GM12878 (cell line): ENCODE data around the gene NAA10. TPM values are rescaled to one million over a fixed set of nuclear protein-coding genes. Genes with fewer than 3 reads are reported as not detected.
A peak's percentile ranks its signal among the peaks of the same experiment; 100 is the strongest.

Experiments used
- ATAC-seq: fragments of 200-7000 bp; cut with Tn5 transposase; 3 replicates; pipeline ENCODE4 v1.9.1; 2020; ENCODE audit warnings: mild to moderate bottlenecking, moderate library complexity
- BruUV-seq: library from RNA; stranded (reverse); fragments of 400-500 nt; replicated peaks from 2 replicates; lab custom pipeline; 2021; lab: Mats Ljungman, UMichigan
- CTCF ChIA-PET: fragments of 300-600 bp; sonication (Branson Sonifier 250); formaldehyde crosslinking; extraction: SDS; loops from one replicate; lab custom pipeline; 2021; ENCODE audit warnings: inconsistent platforms; lab: Yijun Ruan, JAX
- POLR2A ChIA-PET: fragments of 350-600 bp; formaldehyde crosslinking; extraction: SDS; loops from one replicate; lab custom pipeline; 2021; ENCODE audit warnings: inconsistent platforms; lab: Charles Lee
- RAD21 ChIA-PET: fragments of 300-600 bp; sonication (Branson Sonifier 250); formaldehyde crosslinking; loops from one replicate; lab custom pipeline; 2023; ENCODE audit warnings: antibody characterized with exemption; ENCODE audit not compliant: unreplicated experiment; lab: Charles Lee
- SMC1A ChIA-PET: fragments of 300-600 bp; sonication (Branson Sonifier 250); formaldehyde crosslinking; loops from one replicate; lab custom pipeline; 2023; ENCODE audit not compliant: unreplicated experiment, uncharacterized antibody; lab: Charles Lee
- DNase-seq: peaks from one replicate; pipeline ENCODE4 v3.0.0-alpha.2; 2011; ENCODE audit warnings: low read depth, low spot score
- FAIRE-seq: peaks from 3 replicates; lab custom pipeline; 2011; peaks lifted over from hg19 to GRCh38; lab: Jason Lieb, UNC
- H2AFZ ChIP-seq: 2 replicates; pipeline ENCODE4 v1.6.0; 2011; ENCODE audit warnings: low read depth, low read length, control low read depth; ENCODE audit not compliant: control insufficient read depth
- H3K27ac ChIP-seq: 2 replicates; pipeline ENCODE4 v1.5.1; 2011; ENCODE audit warnings: control low read depth; ENCODE audit not compliant: control insufficient read depth, insufficient read depth
- H3K27me3 ChIP-seq, 2 experiments: replicated peaks in 1 of 2; 2 replicates each; pipeline versions ENCODE4 v1.6.0 to v1.6.1; 2011; ENCODE audit warnings: low read length in 1 of 2; ENCODE audit not compliant: control insufficient read depth in 2 of 2, insufficient read depth in 2 of 2
- H3K36me3 ChIP-seq, 2 experiments: 2 replicates each; pipeline ENCODE4 v1.5.1; 2011; ENCODE audit warnings: low read length in 1 of 2; ENCODE audit not compliant: control insufficient read depth in 2 of 2, insufficient read depth in 2 of 2
- H3K4me1 ChIP-seq: 2 replicates; pipeline ENCODE4 v1.6.1; 2011; ENCODE audit warnings: mild to moderate bottlenecking, low read length, moderate library complexity, mixed read lengths; ENCODE audit not compliant: control insufficient read depth, insufficient read depth
- H3K4me2 ChIP-seq: 2 replicates; pipeline ENCODE4 v1.6.0; 2011; ENCODE audit warnings: control low read depth; ENCODE audit not compliant: control insufficient read depth, insufficient read depth
- H3K4me3 ChIP-seq: fragments of 200-600 bp; sonication (generic); 2 replicates; pipeline ENCODE4 v1.5.1; 2016
- H3K79me2 ChIP-seq: 2 replicates; pipeline ENCODE4 v1.6.0; 2011; ENCODE audit warnings: low read length; ENCODE audit not compliant: control insufficient read depth, insufficient read depth
- H3K9ac ChIP-seq: 2 replicates; pipeline ENCODE4 v1.8.0; 2011; ENCODE audit warnings: low read length, control low read depth, mixed read lengths; ENCODE audit not compliant: control insufficient read depth, insufficient read depth
- H3K9me3 ChIP-seq: replicated peaks from 3 replicates; pipeline ENCODE4 v1.5.1; 2011; ENCODE audit warnings: mild to moderate bottlenecking, low read length; ENCODE audit not compliant: control insufficient read depth, insufficient read depth
- H4K20me1 ChIP-seq: 2 replicates; pipeline ENCODE4 v1.6.0; 2011; ENCODE audit not compliant: control insufficient read depth, insufficient read depth
- E4F1 ChIP-seq: fragments of 450-650 bp; IDR thresholded peaks from 2 replicates; pipeline ENCODE4 v1.6.1; 2018; ENCODE audit warnings: borderline replicate concordance, mild to moderate bottlenecking; ENCODE audit not compliant: partially characterized antibody
- IRF3 ChIP-seq: fragments of 450-650 bp; IDR thresholded peaks from 2 replicates; pipeline ENCODE4 v1.6.1; 2014; ENCODE audit warnings: mild to moderate bottlenecking
- KDM1A ChIP-seq: fragments of 200-600 bp; sonication (generic); IDR thresholded peaks from 2 replicates; pipeline ENCODE4 v1.6.1; 2016; ENCODE audit warnings: borderline replicate concordance
- MYB ChIP-seq: fragments of 150-350 bp; IDR thresholded peaks from 2 replicates; pipeline ENCODE4 v1.6.1; 2014; ENCODE audit warnings: mild to moderate bottlenecking, low read depth, low read length, borderline replicate concordance
- NFIC ChIP-seq: IDR thresholded peaks from 2 replicates; pipeline ENCODE4 v1.6.1; 2012; ENCODE audit warnings: low read depth, mild to moderate bottlenecking, inconsistent platforms, low read length, moderate library complexity
- POLR2AphosphoS2 ChIP-seq: IDR thresholded peaks from 2 replicates; pipeline ENCODE4 v1.6.1; 2011; ENCODE audit warnings: low read depth, mild to moderate bottlenecking, low read length, improper control_type of control experiment, moderate library complexity
- POLR2AphosphoS5 ChIP-seq: IDR thresholded peaks from 2 replicates; pipeline ENCODE4 v1.6.1; 2011; ENCODE audit warnings: mild to moderate bottlenecking, low read length, inconsistent platforms
- SUPT20H ChIP-seq: IDR thresholded peaks from 2 replicates; pipeline ENCODE4 v1.6.1; 2011; ENCODE audit warnings: low read depth, mild to moderate bottlenecking, low read length, moderate library complexity, borderline replicate concordance; ENCODE audit not compliant: control insufficient read depth
- YBX1 ChIP-seq: fragments of 450-650 bp; IDR thresholded peaks from 2 replicates; pipeline ENCODE4 v1.6.1; 2016; ENCODE audit warnings: antibody characterized with exemption
- WGBS: methylation state at CpG from one replicate; pipeline ENCODE4 v1.1.6; 2016; ENCODE audit warnings: low lambda C conversion rate; ENCODE audit not compliant: insufficient replicate concordance, insufficient coverage; ENCODE audit errors: missing lambda C conversion rate; 5-methylcytosine and 5-hydroxymethylcytosine counted together
- in situ Hi-C: fragments of 300-500 bp; cut with MboI; formaldehyde crosslinking; loops from 9 replicates; pipeline ENCODE4 v1.14.3; 2018; ENCODE audit warnings: mixed read lengths
- intact Hi-C: fragments of 100-400 bp; cut with micrococcal nuclease; formaldehyde crosslinking; loops from one replicate; pipeline ENCODE4 v1.14.2; 2022; ENCODE audit not compliant: unreplicated experiment
- polyA plus RNA-seq, 11 experiments: library from polyadenylated mRNA; depleted of rRNA in 4 of 11; unstranded in 6 of 11; stranded (reverse) in 5 of 11; fragments of >200 nt; fragmentation: Nextera tagmentation in 4 of 11; fragmentation: Illumina TruSeq in 1 of 11; extraction: Ambion mirVana in 4 of 11; extraction: Trizol in 1 of 11; gene quantifications; 1 replicate in 1 of 11; 2 replicates in 10 of 11; pipeline versions ENCODE4 v1.2.1 to v1.2.3, GENCODE V29; 2011 to 2016; ENCODE audit warnings: inconsistent platforms in 2 of 11, missing spikeins in 2 of 11, low read depth in 1 of 11
- total RNA-seq, 4 experiments: library from RNA; depleted of rRNA in 3 of 4; stranded (reverse); fragments of >200 nt in 3 of 4; fragmentation: Illumina TruSeq in 1 of 4; extraction: Trizol in 1 of 4; gene quantifications; 2 replicates each; pipeline versions ENCODE4 v1.2.1 to v1.2.3, GENCODE V29; 2013 to 2021

NAA10 gene
- total and polyA plus RNA-seq, 10 of the 15 experiments (the other 5 are each of a cell fraction or from before 2014, with no cell fraction given), result 7.9 to 212 (median 98.9) TPM

GRCh38 chrX:153953892-153954557 is 19.2 kb upstream of the NAA10 start:
- H3K36me3 ChIP-seq, result peaks cover 11 to 73% of the 10 kb centered on the region in 2 experiments
- no peak for DNase-seq
- SMC1A ChIA-PET, result no interaction called here
- 86% methylated on average over 33 of the region's 33 CpGs for WGBS
- H3K79me2 ChIP-seq, result no peaks in the 10 kb centered on the region; the same call in 1 of the 2 replicates
- intact Hi-C loops, result loop anchor here (1.0 to 5.0 kb wide), 2 partner anchors 190 to 397 kb away; partner anchors contain the start of gene PLXNB3
- RAD21 ChIA-PET, result interaction anchor here (0.6 kb wide), 1 partner anchor 35 kb away, joined by 4 read pairs; no protein-coding TSS in a partner anchor
- no peak overlapping the region for H3K4me3 ChIP-seq
- no peak overlapping the region for H3K27ac ChIP-seq
- no peaks in the 10 kb centered on the region for H3K27me3 ChIP-seq
- H3K9me3 ChIP-seq, result no peaks in the 10 kb centered on the region
- no peak overlapping the region for H3K4me2 ChIP-seq
- TF ChIP-seq KDM1A (no peak), SUPT20H (no peak), NFIC (no peak), IRF3 (no peak), MYB (no peak), YBX1 (no peak), E4F1 (no peak), POLR2AphosphoS2 (0 out of 2 replicates have a peak, but pooled peaks have one; percentile 19), POLR2AphosphoS5 (peak; percentile 43; the same call in 1 of the 2 replicates)
- no peaks in the 10 kb centered on the region for H3K4me1 ChIP-seq
- peak; percentile 10 for ATAC-seq
- CTCF ChIA-PET, result interaction anchor here (0.8 to 1.8 kb wide), 2 partner anchors 13 to 31 kb away, joined by 4 to 5 read pairs; no protein-coding TSS in a partner anchor
- no TSS peak for BruUV-seq
- no peak for FAIRE-seq
- H2AFZ ChIP-seq, result no peak overlapping the region
- in situ Hi-C loops, result no loop called here
- POLR2A ChIA-PET, result no interaction called here
- H3K9ac ChIP-seq, result no peak overlapping the region
- H4K20me1 ChIP-seq, result no peaks in the 10 kb centered on the region
